Mammary epithelial cell (primary cell): Measurements from ENCODE around the gene SMARCA1.

Experiments
- EZH2 ChIP-seq: IDR thresholded peaks from 2 replicates; pipeline ENCODE4 v1.6.1; 2012; ENCODE audit warnings: low read length, inconsistent platforms, borderline replicate concordance
- TF ChIP-seq, protein P1 (sequence below), 2 donors: IDR thresholded peaks in 1 of 2; conservative IDR thresholded peaks in 1 of 2; 2 replicates each; pipeline ENCODE4 v1.5.1; 2011 to 2012; ENCODE audit warnings: inconsistent platforms in 2 of 2, low read length in 2 of 2, mild to moderate bottlenecking in 2 of 2, control low read depth in 1 of 2, low read depth in 1 of 2; ENCODE audit not compliant: insufficient read depth in 1 of 2; ENCODE audit errors: extremely low read depth in 1 of 2

DNA sequence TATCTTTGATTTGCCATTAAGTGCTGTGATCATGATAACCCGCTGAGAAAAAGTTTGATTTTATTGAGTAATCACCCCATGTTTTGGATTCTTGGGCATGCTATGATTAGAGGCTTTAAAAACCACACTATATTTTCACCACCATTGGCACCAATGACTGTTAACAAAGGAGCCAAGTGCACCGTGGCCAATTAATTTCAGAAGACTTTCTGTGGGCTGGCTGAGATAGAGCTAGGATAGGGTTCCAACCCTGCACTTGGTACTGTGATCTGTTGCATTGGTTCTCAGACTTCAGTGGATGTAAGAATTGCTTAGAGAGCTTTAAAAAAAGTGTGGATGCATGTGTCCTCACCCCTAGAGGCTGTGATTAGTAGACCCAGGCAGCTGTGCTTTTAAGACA lies 49.1 kb upstream of the SMARCA1 start:
- TF ChIP-seq, protein P1, sequence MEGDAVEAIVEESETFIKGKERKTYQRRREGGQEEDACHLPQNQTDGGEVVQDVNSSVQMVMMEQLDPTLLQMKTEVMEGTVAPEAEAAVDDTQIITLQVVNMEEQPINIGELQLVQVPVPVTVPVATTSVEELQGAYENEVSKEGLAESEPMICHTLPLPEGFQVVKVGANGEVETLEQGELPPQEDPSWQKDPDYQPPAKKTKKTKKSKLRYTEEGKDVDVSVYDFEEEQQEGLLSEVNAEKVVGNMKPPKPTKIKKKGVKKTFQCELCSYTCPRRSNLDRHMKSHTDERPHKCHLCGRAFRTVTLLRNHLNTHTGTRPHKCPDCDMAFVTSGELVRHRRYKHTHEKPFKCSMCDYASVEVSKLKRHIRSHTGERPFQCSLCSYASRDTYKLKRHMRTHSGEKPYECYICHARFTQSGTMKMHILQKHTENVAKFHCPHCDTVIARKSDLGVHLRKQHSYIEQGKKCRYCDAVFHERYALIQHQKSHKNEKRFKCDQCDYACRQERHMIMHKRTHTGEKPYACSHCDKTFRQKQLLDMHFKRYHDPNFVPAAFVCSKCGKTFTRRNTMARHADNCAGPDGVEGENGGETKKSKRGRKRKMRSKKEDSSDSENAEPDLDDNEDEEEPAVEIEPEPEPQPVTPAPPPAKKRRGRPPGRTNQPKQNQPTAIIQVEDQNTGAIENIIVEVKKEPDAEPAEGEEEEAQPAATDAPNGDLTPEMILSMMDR (conservative IDR thresholded peaks at IDR 0.05 in 1 of 2, IDR thresholded peaks at IDR 0.05 in 1 of 2; ENCODE audit: extremely low read depth in 1 of 2, insufficient read depth in 1 of 2, low read depth in 1 of 2, low read length in 2 of 2), result no peak
- TF ChIP-seq EZH2, result no peak
